ENCODE measurements around the gene VPS4B. TPM values are rescaled to one million over a fixed set of nuclear protein-coding genes. Genes with fewer than 3 reads are reported as not detected.
A peak's percentile ranks its signal among the peaks of the same experiment; 100 is the strongest.

VPS4B gene
- total and polyA plus RNA-seq, 2 experiments from 2014 or later: 9.1 to 14.6 TPM

DNA sequence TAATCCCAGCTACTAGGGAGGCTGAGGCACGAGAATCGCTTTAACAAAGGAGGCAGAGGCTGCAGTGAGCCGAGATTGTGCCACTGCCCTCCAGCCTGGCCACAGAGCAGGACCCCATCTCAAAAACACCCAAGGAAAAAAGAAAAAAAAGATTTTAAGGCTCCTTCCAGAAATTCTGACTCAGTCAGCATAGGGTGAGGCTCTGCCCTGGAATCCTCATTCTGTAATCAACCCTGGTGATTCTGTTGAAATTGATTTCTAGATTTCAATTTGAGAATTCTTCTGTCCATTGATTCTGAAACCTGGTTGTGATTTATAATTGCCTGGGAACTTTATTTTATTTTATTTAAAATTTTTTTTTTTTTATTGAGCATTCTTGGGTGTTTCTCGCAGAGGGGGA, 27.1 kb upstream of the VPS4B start:
- DNase-seq (ENCODE audit: low read depth in 1 of 2, low spot score in 1 of 2): no peak
- Histone ChIP-seq H3K36me3 (no peaks in the 10 kb centered on the region), H3K4me3 (no peak overlapping the region), H3K27me3 (no peaks in the 10 kb centered on the region), H3K9me3 (ENCODE audit: low read depth) (no peaks in the 10 kb centered on the region), H3K4me1 (ENCODE audit: low read depth) (peaks cover 6% of the 10 kb centered on the region), H3K27ac (no peak overlapping the region)
- TF ChIP-seq, protein P1, sequence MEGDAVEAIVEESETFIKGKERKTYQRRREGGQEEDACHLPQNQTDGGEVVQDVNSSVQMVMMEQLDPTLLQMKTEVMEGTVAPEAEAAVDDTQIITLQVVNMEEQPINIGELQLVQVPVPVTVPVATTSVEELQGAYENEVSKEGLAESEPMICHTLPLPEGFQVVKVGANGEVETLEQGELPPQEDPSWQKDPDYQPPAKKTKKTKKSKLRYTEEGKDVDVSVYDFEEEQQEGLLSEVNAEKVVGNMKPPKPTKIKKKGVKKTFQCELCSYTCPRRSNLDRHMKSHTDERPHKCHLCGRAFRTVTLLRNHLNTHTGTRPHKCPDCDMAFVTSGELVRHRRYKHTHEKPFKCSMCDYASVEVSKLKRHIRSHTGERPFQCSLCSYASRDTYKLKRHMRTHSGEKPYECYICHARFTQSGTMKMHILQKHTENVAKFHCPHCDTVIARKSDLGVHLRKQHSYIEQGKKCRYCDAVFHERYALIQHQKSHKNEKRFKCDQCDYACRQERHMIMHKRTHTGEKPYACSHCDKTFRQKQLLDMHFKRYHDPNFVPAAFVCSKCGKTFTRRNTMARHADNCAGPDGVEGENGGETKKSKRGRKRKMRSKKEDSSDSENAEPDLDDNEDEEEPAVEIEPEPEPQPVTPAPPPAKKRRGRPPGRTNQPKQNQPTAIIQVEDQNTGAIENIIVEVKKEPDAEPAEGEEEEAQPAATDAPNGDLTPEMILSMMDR (IDR thresholded peaks at IDR 0.05; ENCODE audit: low read depth, low read length): no peak

DNA sequence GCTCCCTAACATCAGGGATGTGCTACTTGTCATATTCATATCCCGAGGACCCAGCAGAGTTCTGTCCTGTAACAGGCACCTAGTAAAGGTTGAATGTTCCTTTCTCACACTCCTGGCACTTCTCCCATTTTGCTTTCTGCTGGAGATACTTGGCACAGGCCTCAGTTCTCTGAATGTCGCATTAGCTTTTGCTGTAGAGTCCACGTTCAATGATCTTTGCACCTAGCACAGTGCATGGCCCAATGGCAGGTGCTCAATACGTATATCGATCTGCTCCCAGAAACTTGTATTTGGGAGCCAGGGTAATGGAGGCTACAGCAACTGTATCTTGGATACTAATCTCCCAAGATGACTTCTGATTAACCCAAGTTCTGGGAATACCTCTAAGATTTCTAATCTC, 24.8 kb upstream of the VPS4B start:
- no peaks in the 10 kb centered on the region for H3K27me3 ChIP-seq
- no peak overlapping the region for H3K27ac ChIP-seq
- no peaks in the 10 kb centered on the region for H3K36me3 ChIP-seq
- no peaks in the 10 kb centered on the region for H3K4me1 ChIP-seq (ENCODE audit: low read depth)
- no peak overlapping the region for H3K4me3 ChIP-seq
- no peaks in the 10 kb centered on the region for H3K9me3 ChIP-seq (ENCODE audit: low read depth)
- no peak for DNase-seq (ENCODE audit: low read depth in 1 of 2, low spot score in 1 of 2)
- TF ChIP-seq, protein P1 (IDR thresholded peaks at IDR 0.05; ENCODE audit: low read depth, low read length): no peak

DNA sequence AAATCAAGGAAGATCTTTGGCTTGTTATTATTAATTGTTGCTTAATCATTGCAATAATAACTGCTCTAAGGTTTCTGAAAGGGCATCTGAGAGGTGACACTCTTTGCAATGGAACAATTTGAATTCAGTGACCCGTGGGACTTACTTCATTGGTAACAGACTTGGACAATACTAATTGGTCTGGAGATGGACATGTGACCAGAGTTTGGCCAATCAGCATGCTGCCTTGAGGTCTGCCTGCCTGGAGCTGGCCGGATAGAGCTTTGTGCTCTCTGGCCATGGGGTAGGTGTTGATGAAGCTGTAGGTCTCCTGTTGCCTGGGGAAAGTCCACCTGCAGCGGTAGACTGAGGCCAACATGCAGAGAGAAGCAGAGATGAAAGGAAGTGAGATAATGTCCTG, 24.0 kb upstream of the VPS4B start:
- TF ChIP-seq, protein P1 (IDR thresholded peaks at IDR 0.05; ENCODE audit: low read depth, low read length): no peak
- Histone ChIP-seq H3K4me1 (ENCODE audit: low read depth) (no peaks in the 10 kb centered on the region), H3K27ac (no peak overlapping the region), H3K9me3 (ENCODE audit: low read depth) (no peaks in the 10 kb centered on the region), H3K27me3 (no peaks in the 10 kb centered on the region), H3K4me3 (no peak overlapping the region), H3K36me3 (no peaks in the 10 kb centered on the region)
- DNase-seq (ENCODE audit: low read depth in 1 of 2, low spot score in 1 of 2): no peak

DNA sequence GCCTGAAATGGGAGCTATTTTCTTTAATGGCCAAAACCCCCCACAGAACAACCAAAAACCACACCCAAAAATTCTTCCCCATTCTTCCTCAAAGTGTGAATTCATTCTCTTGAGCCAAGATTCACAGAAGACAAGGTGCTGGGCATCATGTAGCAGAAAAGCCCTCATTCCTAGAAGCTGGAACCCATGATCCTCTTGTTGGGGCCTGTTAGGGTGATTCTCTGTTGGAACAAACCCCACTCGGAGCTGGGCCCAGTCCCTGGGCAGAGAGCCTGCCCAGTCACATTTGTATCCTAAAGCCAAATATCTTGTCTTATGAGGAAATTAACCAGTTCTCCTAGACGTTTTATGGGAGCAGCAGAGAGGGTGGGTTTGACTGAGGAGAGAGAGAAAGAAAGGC, 22.8 kb upstream of the VPS4B start:
- H3K4me1 ChIP-seq (ENCODE audit: low read depth): no peaks in the 10 kb centered on the region
- TF ChIP-seq, protein P1 (IDR thresholded peaks at IDR 0.05; ENCODE audit: low read depth, low read length): no peak
- no peak for DNase-seq (ENCODE audit: low read depth in 1 of 2, low spot score in 1 of 2)
- H3K27ac ChIP-seq: no peak overlapping the region
- no peaks in the 10 kb centered on the region for H3K27me3 ChIP-seq
- no peaks in the 10 kb centered on the region for H3K36me3 ChIP-seq
- H3K9me3 ChIP-seq (ENCODE audit: low read depth): no peaks in the 10 kb centered on the region
- no peak overlapping the region for H3K4me3 ChIP-seq

DNA sequence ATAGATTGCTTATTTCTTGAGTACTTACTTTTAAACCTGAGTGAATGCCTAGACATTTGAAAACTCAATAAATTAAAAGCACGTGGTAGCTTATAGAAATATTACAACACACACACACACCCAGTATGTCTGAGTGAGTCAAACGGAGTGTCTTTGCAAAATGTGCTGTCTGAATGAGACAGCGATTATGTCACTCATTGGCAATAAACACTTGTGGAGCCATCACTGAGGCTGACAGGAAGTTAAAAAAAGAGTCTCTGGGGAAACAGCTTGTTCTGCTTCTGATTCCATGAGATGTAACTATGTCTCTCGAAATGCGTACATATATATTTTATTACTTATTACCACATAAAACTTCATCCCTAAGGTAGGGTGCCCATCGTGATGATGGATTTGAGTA, 22.3 kb upstream of the VPS4B start:
- H3K36me3 ChIP-seq: no peaks in the 10 kb centered on the region
- no peak overlapping the region for H3K27ac ChIP-seq
- peak in 1 of 2 donors; percentile 75 for DNase-seq (ENCODE audit: low read depth in 1 of 2, low spot score in 1 of 2)
- H3K9me3 ChIP-seq (ENCODE audit: low read depth): no peaks in the 10 kb centered on the region
- no peaks in the 10 kb centered on the region for H3K27me3 ChIP-seq
- H3K4me1 ChIP-seq (ENCODE audit: low read depth): no peaks in the 10 kb centered on the region
- H3K4me3 ChIP-seq: no peak overlapping the region
- TF ChIP-seq, protein P1 (IDR thresholded peaks at IDR 0.05; ENCODE audit: low read depth, low read length): no peak

DNA sequence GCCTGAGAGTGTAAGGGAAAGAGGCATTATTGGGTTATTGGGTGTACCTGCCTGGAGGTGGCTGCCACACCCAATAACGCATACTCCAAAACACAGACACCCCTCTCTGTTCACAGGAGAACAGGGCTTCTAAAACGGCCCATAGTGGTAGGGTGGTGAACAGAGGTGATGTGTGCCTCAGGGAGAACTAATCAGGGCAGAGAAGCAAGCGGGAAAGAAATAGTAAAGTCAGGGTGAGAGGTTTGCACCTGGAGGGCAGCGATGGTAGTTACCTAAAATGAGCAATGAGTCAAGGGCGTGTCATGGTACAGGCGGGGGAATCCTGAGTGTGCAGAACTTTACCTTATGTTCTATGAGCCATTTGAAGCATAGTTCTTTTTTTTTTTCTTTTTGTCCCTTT, 21.6 kb upstream of the VPS4B start:
- Histone ChIP-seq H3K27me3 (no peaks in the 10 kb centered on the region), H3K27ac (no peak overlapping the region), H3K4me3 (no peak overlapping the region), H3K9me3 (ENCODE audit: low read depth) (no peaks in the 10 kb centered on the region), H3K4me1 (ENCODE audit: low read depth) (no peaks in the 10 kb centered on the region), H3K36me3 (no peaks in the 10 kb centered on the region)
- TF ChIP-seq, protein P1 (IDR thresholded peaks at IDR 0.05; ENCODE audit: low read depth, low read length): no peak
- no peak for DNase-seq (ENCODE audit: low read depth in 1 of 2, low spot score in 1 of 2)

Measured in cardiac muscle cell (in vitro differentiated cells and primary cell).